GM12873 (cell line): ENCODE results near the gene INSL3.

Source experiments
- TF ChIP-seq, protein P1 (sequence below): IDR thresholded peaks from 2 replicates; pipeline ENCODE4 v1.5.1; 2012; ENCODE audit warnings: low read depth, mild to moderate bottlenecking, moderate library complexity, low read length, control low read depth; ENCODE audit not compliant: insufficient read depth; ENCODE audit errors: missing control alignments

The INSL3 gene

DNA sequence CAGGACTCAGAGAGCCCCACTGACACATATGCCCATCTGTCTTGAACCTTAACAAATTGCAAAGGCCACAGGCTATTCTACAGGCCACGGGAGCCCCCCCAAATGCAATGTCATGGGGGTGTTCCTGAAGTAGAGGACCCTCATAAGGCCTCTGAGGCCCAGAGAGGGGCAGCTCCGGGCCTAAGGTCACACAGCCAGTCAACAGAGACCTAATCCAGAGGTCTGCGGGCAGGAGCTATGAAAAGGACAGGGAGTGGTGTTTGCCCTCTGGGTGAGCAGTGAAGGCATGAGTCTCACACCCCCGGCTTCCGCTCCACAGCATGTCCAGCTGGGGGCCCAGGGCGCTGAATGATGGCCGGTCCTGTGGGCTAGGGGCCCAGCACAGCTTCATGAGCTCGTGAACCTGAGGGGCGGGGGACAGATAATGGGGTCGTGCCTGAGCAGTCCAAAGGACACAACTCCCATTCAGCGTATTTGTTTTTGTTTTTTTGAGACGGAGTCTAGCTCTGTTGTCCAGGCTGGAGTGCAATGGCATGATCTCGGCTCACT, 5.3 kb upstream of the INSL3 start:
- TF ChIP-seq, protein P1, sequence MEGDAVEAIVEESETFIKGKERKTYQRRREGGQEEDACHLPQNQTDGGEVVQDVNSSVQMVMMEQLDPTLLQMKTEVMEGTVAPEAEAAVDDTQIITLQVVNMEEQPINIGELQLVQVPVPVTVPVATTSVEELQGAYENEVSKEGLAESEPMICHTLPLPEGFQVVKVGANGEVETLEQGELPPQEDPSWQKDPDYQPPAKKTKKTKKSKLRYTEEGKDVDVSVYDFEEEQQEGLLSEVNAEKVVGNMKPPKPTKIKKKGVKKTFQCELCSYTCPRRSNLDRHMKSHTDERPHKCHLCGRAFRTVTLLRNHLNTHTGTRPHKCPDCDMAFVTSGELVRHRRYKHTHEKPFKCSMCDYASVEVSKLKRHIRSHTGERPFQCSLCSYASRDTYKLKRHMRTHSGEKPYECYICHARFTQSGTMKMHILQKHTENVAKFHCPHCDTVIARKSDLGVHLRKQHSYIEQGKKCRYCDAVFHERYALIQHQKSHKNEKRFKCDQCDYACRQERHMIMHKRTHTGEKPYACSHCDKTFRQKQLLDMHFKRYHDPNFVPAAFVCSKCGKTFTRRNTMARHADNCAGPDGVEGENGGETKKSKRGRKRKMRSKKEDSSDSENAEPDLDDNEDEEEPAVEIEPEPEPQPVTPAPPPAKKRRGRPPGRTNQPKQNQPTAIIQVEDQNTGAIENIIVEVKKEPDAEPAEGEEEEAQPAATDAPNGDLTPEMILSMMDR = no peak

GRCh38 chr19:17824339-17824738, 3.0 kb upstream of the INSL3 start:
- TF ChIP-seq, protein P1 = no peak

DNA sequence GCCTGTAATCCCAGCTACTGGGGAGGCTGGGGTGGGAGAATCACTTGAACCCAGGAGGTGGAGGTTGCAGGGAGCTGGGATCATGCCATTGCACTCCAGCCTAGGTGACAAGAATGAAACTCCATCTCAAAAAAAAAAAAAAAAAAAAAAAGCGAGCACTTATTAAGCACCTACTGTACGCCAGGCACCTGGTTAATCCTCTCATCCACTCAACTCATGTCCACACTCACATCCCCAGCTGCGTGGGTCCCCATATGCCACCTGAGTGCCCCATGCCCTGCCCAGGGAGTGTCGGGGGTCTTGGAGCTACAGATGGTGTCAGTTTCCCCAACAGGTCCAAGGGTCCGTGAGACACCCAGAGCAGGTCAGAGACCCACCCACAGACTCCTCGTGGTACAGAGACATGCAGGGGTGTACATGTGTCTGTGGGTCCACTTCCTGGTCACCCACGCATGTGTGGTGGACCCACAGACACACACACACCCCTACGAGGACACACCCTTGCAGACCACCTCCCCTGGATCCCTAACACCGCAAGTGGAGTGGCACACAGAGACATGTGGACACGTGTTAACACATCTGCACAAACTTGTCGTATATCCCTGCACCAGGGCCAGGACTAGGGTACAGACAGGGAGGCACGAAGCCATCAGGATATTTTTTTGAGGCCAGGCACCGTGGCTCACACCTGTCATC, 3.5 kb downstream of the INSL3 start:
- TF ChIP-seq, protein P1 = no peak

DNA sequence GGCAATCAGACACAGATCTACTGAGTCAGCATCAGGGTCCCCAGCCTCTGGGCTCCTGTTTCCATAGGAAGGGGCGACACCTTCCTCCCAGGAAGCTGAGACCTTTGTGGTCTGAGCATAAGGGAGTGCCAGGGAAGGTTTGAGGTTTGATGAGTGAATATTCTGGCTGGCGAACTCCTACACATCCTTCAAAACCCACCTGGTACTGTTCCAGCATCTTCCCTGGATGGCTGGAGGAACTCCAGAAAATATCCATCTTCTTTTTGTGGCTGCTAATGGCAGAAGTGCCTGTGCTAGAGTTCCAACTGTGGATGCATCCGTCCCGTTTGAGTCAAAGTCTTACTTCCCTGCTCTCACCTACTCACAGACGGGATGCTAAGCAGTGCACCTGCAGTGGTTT, 9.2 kb downstream of the INSL3 start:
- TF ChIP-seq, protein P1 = no peak

- TF ChIP-seq, protein P1 = no peak
Measured at GRCh38 chr19:17811681-17812080, 9.6 kb downstream of the INSL3 start.

GRCh38 chr19:17811103-17811502, 10.2 kb downstream of the INSL3 start:
- TF ChIP-seq, protein P1 = no peak

GRCh38 chr19:17807731-17808316, 13.5 kb downstream of the INSL3 start:
- TF ChIP-seq, protein P1 = no peak
